C4-2B (cell line): ENCODE measurements around the gene CXCR3.

Experiments
- ZFX ChIP-seq: fragments of 450-650 bp; IDR thresholded peaks from 2 replicates; pipeline ENCODE4 v1.6.1; 2017
- TF ChIP-seq, protein P1 (sequence below): fragments of 450-650 bp; conservative IDR thresholded peaks from 2 replicates; pipeline ENCODE4 v1.5.1; 2017; ENCODE audit warnings: mild to moderate bottlenecking

DNA sequence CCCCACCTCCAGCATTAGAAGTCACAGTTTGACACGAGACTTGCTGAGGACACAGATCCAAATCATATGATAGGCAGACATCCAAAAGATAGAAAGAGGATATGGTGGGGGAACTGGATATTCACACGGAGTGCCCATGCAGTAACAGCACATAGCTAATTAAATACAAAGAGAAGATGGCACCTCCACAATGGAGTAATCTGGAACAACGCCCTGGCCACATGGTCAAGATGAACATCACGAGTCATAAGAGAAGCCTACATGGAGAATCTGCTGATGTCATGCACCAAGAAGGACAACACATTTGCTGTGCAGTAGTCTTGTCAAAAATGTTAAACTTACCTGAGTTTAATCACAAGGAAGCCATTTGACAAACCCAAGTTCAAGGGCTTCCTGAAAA is 39.0 kb upstream of the CXCR3 start:
- TF ChIP-seq, protein P1, sequence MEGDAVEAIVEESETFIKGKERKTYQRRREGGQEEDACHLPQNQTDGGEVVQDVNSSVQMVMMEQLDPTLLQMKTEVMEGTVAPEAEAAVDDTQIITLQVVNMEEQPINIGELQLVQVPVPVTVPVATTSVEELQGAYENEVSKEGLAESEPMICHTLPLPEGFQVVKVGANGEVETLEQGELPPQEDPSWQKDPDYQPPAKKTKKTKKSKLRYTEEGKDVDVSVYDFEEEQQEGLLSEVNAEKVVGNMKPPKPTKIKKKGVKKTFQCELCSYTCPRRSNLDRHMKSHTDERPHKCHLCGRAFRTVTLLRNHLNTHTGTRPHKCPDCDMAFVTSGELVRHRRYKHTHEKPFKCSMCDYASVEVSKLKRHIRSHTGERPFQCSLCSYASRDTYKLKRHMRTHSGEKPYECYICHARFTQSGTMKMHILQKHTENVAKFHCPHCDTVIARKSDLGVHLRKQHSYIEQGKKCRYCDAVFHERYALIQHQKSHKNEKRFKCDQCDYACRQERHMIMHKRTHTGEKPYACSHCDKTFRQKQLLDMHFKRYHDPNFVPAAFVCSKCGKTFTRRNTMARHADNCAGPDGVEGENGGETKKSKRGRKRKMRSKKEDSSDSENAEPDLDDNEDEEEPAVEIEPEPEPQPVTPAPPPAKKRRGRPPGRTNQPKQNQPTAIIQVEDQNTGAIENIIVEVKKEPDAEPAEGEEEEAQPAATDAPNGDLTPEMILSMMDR = no peak
- TF ChIP-seq ZFX = no peak
